Measurements from ENCODE around the gene SLC6A19.

Gene SLC6A19

DNA sequence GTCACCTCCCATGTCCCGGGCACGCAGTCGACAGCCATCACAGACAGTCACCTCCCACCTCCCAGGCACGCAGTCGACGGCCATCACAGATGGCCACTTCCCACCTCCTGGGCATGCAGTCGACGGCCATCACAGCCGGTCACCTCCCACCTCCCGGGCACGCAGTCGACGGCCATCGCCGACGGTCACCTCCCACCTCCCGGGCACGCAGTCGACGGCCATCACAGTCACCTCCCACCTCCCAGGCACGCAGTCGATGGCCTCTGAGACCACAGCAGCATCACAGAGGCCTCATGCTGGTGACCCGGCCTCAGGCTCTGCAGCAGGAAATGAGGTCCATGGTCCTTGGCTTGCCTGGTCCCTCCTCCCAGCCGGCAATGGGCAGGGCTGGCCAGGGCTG, 5.5 kb upstream of the SLC6A19 start:
- DNase-seq (ENCODE audit: low spot score) = no peak

DNA sequence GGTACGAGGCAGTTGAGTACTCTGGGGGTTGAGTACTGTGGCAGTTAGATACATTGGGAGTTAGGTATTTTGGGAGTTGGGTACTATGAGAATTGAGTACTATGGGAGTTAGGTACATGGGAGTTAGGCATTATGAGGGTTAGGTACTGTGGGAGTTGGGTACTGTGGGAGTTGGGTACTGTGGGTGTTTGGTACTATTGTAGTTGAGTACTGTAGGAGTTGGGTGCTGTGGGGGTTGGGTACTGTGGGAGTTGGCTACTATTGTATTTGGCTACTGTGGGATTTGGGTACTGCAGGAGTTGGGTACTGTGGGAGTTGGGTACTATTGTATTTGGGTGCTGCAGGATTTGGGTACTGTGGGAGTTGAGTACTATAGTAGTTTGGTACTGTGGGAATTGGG, 4.8 kb upstream of the SLC6A19 start:
- DNase-seq (ENCODE audit: low spot score) = no peak

DNA sequence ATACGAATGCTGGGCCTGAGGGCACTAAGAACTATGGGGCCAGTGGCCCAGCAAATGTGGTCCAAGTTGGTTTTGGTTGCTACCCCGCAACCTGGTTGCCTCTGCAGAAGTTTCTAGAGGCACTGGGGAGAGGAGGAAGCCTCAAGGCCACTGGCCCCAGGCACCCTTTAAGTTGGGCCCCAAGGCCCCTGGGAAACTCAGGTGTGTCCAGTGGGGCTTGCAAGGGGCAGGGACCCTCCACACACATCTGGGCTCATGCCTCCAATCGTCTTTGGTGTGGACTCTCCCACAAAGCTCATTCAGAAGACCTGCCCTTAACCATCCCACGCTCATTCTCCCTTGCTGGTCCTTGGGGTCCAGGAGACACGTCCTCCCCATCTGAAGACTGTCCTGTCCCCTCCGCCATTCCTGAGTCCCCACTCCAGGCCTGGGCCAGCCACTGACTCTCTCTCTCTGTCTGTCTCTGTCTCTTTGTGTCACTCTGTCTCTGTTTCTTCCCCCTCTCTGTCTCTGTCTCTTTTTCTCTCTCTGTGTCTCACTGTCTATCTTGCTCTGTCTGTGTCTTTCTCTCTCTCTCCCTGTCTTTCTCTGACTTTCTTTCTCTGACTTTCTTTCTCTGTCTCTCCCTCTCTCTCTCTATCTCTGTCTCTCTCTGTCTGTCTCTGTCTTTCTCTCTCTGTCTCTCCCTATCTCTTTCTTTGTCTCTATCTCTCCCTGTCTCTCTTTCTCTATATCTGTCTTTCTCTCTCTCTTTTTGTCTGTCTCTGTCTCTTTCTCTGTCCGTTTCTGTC, 3.3 kb upstream of the SLC6A19 start:
- no peak for DNase-seq (ENCODE audit: low spot score)

DNA sequence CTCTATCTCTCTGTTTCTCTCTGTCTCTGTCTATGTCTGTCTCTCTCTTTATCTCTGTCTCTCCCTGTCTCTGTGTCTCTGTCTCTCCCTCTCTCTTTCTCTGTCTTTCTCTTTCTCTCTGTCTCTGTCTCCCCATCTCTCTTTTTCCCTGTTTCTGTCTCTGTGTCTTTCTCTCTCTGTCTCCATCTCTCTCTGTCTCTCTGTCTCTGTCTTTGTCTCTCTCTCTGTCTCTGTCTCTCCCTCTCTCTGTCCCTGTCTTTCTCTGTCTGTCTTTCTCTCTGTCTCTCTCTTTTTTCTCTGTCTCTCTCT, 2.1 kb upstream of the SLC6A19 start:
- DNase-seq (ENCODE audit: low spot score) = no peak

DNA sequence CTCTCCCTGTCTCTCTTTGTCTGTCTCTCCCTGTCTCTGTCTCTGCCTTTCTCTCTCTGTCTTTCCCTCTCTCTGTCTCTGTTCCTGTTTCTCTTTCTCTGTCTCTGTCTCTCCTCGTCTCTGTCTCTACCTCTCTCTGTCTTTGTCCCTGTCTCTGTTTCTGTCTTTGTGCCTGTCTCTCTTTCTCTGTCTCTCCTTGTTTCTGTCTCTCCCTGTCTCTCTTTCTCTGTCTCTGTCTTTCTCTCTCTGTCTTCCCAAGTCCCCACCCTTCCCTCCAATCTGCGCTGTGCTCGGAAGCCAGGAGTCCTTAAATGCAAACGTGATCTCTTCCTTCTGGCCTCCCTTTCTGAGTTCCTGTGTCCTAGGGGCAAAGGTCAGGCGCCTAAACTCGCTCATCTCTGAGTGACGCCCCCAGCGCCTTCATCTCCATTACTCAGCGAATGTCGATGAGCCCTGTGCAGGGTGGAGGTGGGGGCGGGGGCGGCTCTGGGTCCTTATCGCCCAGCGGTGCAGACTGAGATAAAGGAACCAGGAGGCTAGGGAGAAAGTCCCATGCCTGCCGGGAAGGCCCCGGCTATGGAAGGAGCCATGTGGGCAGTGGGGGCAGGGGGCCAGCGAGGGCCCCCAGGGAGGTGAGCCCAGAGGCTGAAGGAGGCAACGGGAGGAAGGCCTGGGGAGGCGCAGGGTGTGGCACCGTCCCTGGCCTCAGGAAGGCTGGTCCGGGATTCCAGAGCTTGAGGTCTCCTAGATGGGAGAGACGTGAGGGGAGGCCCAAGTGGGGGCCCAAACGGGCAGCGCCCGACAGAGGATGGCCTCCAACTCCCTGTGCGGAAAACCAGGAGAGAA, 1.5 kb upstream of the SLC6A19 start:
- peak; percentile 57 for DNase-seq (ENCODE audit: low spot score)

DNA sequence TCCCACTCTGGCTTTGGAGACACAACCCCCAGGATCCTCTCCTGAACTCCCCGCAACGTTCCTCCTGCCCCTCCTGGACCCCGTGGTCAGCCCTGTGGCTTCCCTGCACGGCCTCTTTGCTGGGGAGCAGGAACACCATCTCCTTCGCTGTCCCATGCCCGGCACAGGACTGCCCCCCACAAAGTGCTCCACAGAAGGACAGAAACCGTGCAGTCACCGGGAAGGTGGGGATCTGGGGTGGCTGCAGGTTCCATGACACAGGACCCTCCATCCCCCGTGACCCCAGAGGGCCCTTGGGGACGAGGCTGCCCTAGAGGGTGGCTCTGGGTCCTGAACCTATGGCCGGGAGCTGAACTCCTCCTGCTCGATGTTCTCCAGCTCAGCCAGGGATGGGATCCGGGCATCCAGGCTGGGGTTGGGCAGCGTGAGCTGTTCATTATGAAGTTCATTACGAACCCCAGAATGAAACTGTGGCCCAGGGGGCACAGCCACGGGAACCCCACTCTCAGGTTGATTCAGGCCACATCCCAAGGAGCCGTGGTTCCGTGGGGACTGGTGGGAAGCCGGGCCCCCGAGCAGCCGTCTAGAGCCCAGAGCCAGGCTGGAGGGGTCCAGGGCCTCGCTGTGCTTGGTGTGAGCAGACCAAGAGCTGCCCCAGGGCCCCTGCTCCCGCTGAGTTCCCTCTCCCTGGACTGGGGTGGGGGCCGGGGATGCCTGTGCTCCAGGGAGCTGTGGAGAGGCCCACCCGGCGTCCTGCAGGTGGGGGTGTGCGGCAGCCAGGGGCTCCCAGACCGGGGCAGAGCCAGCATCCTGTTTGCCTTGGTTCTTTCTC, 684 bp upstream of the SLC6A19 start:
- DNase-seq (ENCODE audit: low spot score) = no peak

DNA sequence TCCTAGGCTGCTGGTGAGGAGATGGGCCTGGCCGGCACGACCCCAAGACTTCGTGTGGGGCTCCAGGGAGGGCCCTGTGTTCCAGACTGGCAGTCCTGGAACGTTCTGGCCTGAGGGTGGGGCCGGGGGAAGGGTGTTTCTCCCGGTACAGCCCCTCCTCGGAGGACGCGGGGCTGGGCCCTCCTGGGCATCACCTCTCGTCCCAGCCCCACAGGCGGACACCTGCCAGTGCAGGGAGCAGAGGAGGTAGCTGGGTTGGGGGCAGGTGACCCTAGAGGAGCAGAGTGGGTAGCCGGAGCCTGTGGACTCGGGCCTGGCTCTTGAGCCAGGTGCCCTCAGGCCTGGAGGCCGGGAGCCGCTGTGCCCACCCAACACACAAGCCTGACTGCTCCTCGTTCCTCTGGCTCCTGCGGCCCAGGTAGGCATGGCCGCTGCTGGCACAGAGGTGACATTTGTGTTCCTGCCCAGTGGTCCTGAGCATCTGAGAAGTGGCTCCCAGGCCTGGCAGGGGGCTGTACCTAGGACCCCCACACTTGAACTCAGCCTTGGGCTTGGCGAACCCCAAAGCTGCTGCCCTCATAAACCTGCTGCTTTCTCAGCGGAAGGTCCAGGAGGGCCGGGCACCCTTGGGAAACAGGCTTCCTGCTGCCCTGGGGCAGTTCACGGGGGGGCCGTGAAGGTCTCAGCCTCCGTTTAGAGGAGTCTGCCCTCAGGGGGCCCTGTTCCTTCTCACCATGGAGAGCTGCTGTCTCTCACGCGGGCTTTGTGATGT, 817 bp downstream of the SLC6A19 start:
- DNase-seq (ENCODE audit: low spot score) = no peak

DNA sequence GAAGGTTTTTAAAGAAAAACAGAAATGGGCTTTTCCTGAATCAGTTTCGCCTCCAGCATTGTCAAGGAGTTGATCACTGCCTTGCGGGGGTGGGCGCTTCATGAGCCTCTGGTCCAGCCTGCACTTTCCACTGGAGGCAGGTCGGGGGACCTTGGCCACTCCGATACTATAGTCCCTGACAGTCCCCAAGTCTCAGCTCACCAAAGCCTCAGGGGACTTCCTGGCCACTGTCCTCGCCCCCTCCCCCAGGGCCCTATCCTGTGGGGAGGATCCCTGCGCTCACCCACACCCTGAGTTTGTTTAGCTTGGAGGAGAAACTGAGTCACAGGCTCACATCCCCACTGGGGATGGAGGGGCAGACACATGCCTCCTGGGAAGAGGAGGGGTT, 1.4 kb downstream of the SLC6A19 start:
- no peak for DNase-seq (ENCODE audit: low spot score)

DNA sequence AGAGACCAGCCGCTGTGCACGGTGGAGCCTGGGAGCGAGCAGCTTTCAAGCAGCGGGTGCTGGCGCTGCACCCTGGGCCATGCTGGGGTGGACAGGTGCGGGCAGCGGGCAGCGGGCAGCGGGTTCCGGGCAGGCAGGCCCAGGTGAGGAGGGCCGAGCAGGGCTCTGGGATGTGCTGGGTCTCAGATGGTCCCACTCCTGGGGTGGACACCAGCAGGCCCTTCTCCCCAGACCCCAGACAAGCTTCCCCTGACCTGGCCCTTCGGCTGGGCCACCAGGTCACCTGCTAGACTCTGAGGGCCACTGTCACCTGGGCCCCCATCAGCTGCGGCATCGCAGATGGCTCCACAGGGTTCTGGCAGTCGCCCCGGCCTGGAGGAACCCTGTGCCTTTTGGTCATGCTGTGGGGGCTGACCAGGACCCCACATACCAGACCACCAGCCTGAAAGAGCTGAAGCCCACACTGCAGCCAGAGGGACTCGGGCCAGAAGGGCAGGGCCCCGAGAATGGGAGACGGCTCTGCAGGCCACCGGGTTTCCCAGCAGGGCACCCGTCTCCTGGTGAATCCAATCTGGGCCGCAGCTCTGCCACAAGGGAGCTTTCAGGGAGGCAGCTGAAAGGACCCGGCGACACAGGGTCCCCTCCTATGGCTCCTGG, 2.0 kb downstream of the SLC6A19 start:
- no peak for DNase-seq (ENCODE audit: low spot score)

DNA sequence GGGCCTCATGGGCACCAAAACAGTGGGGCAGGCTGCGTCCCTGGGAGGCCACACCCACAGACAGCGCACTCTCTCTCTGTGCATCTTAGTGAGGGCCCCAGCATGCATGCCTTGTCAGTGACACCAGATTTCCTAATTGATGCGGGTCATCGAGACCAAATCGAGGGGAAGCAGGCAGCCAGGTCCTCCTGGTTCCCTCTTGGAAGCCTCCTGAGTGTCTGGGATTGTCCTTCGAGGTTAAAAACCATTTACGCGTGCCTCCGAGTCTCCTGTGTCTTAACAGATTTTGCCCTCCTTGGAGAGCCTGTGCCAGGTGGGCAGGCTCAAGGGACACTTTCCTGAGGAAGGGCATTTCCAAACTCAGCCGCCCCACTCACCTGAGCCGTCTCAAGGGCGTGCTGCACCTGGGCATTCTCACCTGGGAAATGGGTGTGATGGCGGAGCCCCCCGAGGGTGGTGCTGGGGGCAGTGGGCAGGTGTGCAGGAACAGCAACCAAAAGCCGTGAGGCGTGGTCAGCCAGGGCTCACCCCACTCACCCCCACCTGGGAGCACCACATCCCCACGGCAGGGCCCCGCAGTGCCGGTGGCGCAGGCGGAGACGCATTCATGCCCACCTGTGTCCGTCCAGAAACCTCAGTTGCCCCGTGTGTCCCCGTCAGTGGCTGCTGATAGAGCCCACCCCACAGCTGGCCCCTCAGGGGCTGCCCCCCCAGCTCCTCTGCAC, 2.7 kb downstream of the SLC6A19 start:
- DNase-seq (ENCODE audit: low spot score) = no peak

DNA sequence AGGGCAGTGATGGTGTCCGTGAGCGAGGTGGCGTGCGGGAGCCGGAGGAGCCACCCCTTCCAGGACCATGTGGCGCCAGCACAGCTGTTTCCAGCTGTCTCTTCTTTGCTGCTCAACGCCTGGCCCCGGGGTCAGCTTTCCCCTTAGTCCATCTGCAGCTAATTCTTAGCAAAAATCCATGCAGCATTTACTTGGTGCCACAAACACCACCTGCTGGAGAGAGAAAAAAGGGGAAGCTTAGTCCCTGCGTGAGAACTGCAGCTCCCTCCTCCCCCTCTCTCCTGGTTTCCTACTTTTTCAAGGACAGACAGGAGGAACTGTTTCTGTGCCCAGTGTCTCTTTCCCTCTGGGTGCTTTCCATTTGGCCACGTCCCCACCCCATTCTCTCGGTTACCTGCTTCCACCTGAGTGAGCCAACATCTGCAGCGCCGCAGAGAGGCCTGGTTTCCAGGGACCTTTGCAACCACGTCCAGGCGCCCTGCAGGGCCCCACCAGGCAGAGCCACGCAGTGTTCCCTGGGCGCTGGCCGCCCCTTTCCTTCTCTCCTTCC, 3.4 kb downstream of the SLC6A19 start:
- DNase-seq (ENCODE audit: low spot score) = no peak

DNA sequence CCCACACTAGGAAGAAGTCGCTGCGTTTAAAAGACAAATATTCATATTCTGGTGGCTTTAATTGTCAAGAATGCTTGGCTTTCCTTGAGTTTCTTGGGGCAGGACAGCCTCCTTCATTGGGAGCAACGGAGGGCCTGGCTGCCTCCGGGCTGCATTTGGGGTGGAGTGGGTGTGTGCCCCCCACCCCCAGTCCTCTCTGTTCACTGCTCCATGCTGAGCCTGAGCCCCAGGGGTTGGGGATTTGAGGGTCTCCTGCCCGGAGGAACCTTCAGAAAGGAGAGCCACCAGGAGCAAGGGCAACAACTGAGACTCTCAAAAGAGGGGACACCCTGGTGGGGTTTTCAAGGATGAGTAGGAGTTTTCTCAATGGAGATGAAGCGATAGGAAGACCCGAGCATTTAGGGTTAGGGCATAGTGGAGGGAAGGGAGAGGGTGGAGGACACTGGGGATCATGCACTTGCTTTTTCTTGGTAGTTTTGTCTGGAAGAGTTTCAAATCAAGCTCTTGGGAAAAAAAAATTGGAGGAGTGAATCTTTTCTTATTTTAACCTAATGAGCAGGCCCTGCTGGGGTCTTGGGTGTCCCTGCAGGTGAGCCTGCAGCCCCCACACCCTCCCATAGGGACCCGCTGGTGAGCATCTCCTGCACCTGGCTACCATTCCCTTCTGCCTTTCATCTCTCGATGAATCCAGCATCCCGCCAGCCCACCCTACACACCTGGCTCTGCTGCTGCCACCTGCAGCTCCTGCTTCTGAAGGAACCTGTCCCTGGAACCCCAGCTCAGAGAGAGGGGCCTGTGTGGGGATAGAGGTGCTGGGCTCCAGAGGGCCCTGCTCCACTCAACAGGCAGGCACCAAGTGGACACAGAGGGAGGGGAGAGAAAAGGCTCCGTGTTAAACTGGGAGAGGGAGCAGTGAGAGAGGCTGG, 4.1 kb downstream of the SLC6A19 start:
- DNase-seq (ENCODE audit: low spot score) = no peak

DNA sequence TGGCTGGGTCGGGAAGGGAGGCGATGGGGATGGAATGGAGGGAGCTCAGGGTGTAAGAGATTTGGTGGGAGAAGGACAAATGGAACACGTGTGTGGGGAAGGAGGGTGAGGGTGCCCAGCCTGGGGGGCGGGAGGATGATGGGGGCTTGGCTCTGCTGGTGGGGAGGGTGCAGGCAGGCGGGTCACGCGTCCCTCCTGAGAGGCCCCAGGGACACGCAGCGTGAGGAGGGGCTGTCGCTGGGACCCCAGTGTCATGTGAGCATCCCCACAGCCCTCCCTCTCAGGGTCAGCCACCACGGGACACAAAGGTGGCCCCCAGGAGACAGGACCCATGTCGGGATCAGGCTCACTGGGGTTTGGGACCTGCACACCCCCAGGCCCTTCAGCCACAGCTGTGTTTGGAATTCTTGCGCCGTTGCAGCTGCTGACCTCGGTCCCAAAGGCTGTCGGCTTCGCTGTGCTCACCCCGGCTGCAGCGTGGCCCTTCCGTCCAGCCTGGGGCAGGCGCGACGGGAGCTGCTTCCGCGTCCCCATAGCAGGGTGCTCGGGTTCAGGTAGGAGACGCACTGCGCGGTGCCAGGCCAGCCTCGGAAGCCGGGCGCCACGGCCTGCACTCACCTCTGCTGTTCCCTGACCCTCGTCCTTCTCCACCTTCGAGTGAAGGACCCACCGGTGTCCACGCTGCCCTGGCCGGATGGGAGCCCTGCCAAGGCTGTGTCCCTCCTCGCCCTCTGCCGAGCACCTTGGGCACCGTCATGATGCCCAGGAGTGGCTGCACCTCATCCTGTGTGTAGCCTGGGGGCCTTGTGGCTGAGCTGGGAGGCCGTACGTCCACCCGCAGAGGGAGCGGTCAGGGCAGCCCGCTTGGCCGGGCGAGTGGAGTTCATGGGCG, 5.4 kb downstream of the SLC6A19 start:
- DNase-seq (ENCODE audit: low spot score) = no peak

DNA sequence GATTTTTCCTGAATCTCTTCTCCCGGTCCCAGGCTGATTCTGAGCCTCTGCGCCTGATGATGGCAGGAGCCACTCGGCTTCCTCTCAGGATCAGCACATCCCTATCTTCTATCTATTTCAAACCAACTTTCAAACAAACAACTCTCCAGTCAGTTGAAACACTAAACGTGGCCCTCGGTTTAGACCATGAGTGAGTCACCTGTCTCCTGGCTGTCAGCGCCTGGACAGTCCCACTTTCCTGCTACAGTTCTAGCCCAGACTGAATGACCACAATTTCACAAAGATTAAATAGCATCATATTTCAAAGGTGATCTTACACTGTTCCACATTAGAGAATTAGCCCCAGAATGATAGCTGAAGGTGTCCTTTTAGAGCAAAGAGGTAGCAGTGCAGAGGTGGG, 6.2 kb downstream of the SLC6A19 start:
- DNase-seq (ENCODE audit: low spot score) = no peak

DNA sequence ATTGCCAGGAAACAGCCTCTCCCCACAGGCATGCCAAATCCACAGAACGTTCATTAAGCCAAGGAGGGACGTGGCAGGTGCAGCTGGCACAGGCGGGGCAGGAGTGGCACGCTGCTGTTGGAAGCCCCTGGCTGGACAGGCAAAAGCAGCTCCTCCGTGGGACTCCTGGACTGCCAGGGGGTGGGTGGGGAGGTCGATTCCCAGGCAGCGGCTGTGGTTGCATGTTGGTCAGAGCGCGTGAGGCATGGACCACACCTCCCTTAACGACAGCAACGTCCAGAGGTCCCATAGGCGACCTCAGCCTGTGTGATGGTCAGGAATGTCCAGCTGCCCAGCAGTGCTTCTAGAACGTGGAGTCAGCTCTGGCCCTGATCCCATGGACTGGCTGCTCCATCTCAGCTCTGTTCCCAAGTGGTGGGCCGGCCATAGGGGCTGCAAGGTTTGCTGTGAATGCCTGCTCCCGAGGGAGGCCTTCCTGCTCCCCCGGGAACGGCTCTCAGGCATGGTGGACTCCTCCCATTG, 6.9 kb downstream of the SLC6A19 start:
- DNase-seq (ENCODE audit: low spot score) = no peak

DNA sequence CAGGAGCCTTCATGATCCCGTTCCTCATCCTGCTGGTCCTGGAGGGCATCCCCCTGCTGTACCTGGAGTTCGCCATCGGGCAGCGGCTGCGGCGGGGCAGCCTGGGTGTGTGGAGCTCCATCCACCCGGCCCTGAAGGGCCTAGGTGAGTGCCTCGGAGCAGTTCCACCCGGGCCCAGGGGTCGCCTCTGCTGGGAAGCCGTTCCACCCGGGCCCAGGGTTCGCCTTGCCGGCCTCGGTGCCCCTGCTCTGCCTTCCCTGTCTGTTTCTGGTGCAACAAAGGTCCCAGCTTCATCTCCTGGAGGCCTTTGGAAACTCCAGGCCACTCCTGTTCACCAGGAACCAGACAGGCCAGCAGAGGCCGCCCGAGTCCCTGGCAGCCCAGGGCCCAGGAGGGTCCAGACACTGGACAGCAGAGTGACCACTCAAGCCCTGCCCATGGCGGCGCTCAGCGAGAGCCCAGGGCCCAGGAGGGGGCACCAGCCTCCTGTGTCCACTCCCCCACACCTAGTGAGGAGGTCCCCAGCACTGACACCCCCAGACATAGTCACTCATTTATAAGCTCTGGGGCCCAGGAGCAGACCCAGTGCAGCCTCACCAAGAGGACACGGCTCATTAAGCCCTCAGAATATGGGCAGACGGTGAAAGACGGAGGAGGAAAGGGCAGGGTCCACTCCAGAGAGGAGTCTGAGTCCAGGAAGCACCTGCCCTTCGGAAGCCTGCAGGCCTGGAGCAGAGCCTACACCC, 7.5 kb downstream of the SLC6A19 start:
- DNase-seq (ENCODE audit: low spot score) = no peak

DNA sequence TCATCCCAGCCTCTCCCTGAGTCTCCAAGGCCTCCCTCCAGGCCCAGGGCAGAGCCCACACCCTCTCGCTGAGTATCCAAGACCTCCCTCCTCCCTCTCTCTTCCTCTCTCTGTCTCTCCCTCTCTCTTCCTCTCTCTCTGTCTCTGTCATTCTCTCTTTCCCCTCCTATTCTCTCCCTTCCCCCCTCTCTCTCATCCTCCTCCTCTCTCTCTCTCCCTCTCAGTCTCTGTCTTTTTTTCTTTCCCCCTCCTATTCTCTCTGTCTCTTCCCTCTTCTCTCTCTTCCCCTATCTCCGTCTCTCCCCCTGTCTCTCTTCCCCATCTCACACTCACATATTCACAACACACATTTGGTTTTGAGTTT, 8.1 kb downstream of the SLC6A19 start:
- DNase-seq (ENCODE audit: low spot score) = no peak

Measured in hematopoietic multipotent progenitor cell treated with erythropoietin and hydrocortisone succinate and interleukin-3 and kit ligand, for 15 days (in vitro differentiated cells).